GM18873 (cell line): ENCODE data around the gene PITRM1.
"Not testable (repeated sequence)": the region's sequence is repeated elsewhere in the genome, so short reads cannot be mapped to it uniquely, and the experiment has no call there.

ENCODE experiments used
- ATAC-seq: cut with Tn5 transposase; IDR thresholded peaks from one replicate; pipeline ENCODE4 v1.9.1; 2021; ENCODE audit warnings: mild to moderate bottlenecking, moderate library complexity, moderate number of reproducible peaks; ENCODE audit not compliant: unreplicated experiment, low FRiP score

The PITRM1 gene

DNA sequence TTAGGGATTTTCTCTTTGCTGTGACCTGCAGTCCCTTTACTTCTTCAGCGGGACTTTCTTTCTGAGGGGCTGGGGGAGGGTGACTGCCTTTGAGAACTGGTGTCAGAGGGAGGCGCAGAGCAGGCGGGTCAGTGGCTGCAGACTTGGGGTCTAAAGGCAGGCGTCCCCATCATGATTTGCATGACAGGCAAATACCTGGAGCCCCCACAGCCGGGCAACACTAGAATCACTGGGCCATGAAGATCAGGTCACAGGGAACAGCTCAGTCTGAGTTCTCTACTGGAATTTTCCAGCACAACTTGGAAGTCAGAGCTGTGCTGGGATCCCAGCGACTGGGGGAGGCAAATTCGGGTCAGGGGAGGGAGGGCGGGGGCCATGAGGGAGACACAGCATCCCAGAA, 29.2 kb upstream of the PITRM1 start:
- ATAC-seq: no peak

DNA sequence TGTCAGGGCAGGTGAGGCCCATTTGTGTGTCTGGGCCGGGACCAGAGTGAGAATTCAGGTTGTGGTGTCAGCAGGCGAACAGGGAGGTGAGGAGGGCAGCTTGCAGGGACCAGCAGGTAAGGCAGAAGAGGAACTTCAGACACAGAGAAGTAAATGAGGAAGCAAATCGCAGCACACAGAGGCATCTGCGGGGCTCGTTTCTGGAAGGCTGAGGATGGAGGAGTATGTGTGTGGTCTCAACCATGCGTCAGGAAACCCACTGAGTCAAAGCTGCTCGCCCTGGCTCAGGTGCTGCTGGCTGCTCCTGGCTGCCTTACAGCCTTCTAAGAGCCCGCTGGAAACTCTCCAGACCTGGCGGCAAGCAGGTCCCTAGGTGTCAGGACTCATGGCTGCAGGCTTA, 26.9 kb upstream of the PITRM1 start:
- ATAC-seq: no peak

DNA sequence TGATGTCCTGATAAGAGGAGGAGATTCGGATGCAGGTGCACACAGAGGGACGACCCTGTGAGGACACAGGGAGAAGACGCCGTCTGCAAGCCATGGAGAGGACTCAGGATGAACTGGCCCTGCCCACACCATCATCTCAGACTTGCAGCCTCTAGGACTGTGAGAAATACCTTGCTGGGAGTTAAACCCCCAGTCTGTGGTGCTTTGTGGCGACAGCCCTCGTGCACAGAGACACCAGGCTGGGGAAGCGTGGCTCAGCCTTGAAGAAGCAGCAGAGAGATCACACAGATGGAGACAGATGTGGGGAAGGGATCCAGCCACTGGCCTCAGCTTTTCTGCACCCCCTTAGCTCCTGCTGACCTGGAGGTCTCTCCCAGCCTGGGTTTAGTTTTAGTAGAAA, 26.3 kb upstream of the PITRM1 start:
- ATAC-seq: no peak

DNA sequence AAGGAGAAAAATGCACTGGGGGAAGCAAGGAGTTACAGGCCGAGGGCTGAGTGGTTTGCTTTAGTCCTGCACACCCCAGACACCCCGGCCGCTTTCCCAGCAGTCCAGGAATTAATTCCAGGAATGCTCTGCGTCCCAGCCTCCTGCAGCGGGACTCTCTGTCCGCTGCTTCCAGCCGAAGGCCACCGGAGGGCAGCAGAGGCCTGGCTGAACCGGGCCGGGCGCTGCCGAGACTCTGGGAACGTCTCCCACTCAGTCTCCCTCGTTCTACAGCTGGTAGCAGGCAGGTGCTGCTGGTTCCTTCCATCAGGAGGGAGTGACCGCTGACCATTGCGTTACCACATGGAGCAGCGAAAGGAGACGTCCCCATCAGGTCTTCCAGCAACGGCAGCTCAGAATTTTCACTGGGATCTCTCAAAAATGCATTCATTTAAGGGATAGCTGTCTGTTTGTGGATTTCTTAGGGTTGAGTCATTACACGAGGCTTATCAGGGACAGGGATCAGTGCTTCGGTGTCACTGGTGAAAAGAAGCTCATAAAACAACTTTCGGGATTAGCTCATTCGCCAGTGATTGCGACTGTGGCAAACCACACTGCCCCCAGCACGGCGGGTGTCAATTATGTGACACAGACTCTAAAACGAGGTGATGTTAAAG, 24.9 kb upstream of the PITRM1 start:
- no peak for ATAC-seq

DNA sequence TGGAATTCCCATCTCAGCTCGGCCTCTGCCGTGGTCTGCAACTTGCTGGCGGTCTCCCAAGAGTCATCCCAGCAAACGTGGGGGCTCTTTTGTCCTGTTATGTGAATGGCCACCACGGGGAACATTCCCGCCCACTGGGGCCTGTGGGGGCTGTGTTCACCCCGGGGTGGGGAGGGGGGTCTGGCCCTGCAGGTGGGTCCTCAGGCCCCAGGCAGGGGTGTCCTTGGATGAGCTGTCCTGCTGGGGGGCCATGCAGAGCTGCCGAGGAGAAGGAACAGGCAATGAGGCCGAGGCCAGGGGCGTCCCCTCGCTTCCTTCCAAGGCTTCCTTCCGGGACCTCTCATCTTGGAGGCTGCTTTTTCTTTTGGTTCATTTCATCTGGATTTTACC, 24.4 kb upstream of the PITRM1 start:
- no peak for ATAC-seq

DNA sequence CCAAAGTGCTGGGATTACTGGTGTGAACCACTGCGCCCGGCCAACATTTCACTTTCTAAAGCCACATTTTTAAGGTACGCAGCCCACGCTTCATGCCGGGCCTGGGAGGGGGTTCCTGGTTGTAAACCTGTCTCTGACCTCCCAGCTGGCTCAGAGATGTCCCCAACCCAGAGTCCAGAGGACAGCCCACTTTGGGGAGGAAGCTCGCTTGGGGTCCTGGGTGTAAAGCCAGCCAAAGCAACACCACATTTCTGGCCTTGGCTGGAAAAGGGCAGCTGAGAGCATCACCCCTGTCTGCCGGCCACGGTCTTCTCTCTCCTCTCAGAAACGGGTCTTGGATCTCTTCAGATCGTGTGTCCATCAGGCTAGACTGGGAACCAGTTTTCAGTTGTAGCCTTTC, 23.9 kb upstream of the PITRM1 start:
- no peak for ATAC-seq

DNA sequence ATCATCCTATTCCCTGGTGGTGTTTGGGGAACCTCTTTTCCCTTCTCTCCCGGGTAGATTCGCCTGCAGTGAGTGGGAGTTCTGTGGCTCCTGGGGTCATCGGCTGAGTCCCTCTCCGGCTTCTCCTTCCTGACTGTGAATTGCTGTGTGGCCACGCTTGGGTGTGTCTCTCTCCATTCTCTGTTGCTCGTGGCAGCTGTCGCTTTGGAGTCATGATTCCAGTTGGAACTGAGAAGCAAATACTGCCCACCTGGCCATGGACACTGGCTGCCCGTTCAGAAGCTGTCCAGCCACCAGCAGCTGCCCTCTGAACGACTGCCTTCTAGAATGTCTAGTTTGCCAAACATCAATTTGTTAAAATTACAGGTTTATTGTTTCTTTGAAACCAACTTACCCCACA, 23.1 kb upstream of the PITRM1 start:
- ATAC-seq: no peak

DNA sequence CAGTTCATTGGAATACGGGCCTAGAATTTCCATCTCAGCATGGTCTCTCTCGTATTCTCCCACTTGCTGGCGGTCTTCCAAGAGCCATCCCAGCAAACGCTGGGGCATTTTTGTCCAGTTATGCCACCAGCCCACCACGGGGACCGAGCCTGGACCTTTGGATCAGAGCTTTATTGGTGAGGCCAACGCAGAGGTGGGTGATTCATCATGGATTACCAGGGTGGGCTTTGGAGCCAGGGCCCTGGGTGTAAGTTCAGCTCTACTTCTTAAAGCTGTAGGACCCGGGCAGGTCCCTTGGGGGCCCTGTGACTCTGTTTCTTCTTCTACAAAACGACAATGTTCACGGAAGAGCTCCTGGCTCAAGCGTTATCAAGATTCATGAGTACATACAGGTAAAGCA, 22.7 kb upstream of the PITRM1 start:
- ATAC-seq: no peak

DNA sequence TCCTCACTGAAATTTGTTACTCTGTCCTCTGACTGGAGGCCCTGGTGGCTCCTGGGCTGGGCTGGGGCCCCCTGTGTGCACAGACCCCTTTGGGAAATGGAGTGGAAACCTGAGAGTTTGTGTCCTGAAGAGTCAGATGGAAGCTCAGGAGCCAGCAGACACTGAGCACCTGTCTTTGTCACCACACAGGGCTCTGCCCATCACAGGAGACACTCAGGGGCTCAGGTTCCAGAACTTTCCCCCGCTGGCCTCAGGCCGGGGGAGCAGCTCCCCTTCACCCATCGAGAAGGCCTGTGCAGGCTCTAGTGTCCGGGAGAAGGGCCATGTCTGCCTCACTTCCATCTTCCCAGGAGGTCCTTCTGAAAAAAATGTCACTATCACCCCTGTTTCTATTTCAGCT, 22.3 kb upstream of the PITRM1 start:
- ATAC-seq: no peak

DNA sequence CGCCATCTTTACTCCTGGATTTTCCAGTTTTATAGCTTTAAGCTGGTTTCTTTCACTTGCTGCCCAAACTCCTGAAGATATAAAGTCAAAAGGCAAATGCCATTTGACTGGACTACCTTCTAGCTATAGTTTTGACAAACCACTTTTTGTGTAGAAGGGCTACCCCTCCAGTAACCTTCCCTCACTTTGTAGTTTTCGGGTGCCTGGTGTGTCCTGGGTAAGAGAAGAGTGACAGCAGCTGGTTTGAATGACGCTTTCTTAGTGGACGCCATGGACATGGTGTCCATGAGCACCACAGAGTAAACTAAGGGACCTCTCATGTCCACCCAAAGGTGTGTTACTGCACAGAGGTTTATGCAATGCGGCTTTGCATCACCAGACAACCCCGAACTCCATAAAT, 21.2 kb upstream of the PITRM1 start:
- ATAC-seq: no peak

DNA sequence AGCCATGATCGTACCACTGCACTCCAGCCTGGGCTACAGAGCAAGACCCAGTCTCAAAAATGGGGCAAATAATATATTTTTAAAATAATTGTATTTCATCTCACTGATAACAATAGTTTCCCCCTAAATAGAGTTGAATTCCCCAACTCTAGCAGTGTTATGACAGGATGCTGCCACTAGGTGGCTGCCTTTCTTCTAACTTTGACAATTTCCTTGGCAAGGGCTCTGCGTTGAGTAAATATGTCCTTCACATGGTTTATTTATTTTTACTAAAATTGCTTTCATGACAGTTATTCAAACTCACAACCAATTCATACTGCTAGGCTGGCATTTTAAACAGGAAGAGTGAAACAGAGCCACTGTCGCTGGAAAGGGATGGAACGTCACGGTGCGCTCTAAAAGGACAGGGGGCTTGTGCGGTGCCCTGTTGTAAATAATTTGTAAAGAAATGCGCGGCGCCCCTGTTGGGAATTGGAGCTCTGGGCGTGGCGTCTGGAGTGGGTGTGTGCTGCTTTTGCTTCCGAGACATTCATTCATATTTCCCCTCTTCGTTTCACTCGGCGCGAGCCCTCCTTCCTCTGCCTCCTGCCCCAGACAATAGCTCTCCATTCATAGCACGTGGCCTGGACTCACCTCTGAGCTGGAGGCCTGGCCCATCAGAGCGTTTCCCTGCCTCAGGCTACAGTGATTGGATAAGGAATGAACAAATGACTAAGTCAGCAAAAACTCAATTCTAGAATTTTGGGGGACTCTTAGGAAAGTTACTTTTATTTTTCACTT, 20.5 kb upstream of the PITRM1 start:
- no peak for ATAC-seq

DNA sequence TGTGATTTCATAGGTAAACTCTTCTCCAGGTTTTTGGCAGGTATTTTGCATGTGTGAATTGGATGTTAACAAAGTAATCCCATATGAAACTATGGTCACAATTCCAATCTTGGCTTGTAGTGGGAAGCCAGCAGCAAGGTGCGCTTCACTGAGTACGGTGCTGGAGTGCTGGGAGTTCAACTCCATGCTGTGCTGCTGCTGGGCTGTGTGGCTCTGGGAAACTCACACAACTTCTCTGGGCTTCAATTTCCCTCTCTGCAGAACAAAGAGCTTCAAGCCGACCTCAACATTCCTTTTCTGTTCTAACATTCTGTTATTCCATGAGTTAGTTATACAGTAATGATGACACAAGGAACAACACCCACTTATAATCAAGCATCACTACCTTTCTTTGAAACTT, 18.2 kb upstream of the PITRM1 start:
- no peak for ATAC-seq

DNA sequence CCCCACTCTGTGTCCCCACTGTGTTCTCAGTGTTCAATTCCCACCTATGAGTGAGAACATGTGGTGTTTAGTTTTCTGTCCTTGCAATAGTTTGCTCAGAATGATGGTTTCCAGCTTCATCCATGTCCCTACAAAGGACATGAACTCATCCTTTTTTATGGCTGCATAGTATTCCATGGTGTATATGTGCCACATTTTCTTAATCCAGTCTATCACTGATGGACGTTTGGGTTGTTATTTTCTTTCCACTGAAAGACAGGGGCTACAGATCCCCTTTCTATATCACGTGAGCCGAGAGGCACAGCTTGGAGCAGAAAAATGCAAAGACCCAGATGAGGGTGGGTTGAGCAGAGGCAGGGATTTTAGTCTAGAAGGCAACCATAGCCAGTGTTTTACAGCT, 14.6 kb upstream of the PITRM1 start:
- ATAC-seq: not testable (repeated sequence)

DNA sequence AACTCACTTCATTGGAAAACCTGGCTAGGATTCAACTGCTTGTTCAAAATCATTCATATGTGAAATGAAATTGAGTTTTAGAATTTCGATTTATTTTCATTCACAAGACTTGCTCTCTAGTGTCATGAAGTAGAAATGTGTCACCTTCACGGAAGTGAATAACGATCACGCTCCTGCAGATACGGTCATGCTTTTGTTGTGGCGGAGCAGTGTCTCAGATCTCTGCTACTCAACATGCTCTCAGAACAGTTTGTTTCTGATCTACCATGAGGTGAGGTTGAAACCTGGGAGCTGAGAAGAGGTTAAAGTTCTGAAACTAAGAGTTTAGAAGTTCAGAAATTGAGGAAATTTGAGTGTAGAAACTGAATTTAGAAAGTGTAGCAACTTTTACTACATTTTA, 13.8 kb upstream of the PITRM1 start:
- ATAC-seq: no peak

DNA sequence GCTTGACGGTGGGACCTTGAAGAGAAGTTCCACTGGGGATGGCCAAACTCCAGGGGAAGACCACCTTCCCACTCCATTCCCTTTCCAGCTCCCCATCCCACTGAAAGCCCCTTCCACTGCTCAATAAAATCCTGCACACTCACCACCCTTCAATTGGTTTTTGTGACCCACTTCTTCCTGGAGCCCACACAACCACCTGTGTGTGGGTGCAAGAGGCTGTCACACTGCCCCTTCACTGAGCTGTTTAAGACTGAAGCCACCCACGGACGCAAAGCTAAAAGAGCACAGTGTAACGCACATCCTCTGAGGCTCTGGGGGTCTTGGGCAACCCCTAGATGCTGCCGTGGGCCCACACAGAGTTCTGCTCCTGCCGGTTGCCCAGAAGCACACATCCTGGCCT, 12.8 kb upstream of the PITRM1 start:
- ATAC-seq: no peak

DNA sequence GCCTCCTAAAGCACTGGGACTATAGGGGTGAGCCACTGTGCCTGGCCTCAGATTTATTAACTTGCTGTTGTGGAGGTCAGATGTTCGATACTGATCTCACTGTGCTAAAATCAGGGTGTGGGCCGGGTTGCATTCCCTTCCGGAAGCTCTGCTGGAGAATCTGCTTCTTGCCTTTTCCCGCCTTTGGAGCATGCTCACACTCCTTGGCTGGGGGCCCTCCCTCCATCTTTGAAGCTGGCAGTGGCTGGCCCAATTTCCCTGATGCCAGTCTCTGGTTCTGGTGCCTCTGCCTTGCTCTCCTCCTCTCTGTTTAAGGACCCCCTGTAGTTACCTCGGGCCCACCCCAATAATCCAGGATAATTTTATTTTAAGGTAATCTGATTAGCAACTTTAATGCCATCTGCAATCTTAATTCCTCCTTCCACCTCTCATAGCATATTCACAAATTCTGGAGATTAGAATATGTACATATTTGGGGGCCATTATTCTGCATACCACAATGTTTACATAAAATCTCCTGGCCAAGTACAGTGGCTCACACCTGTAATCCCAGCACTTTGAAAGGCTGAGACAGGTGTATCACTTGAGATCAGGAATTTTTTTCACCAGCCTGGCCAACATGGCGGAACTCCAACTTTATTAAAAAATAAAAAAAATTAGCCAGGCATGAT, 7.9 kb upstream of the PITRM1 start:
- no peak for ATAC-seq

DNA sequence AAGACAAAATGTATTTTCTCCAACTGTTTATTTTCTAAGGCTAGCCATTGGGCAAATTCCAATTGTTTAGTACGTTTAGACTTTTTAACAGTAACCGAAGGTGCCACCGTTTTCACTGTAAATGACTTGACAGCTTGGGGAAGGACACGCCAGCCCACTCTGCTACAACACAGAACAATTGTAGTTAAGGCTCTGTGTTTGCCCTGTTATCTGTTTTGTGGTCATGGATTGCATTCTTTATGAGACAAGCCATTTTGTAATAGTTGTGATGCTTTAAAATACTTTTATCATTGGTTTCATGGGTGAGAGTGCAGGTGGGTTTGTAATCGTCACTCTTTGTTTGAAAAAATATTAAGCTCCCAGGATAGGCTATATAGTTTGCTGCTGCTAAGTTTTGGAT, 6.6 kb upstream of the PITRM1 start:
- no peak for ATAC-seq

DNA sequence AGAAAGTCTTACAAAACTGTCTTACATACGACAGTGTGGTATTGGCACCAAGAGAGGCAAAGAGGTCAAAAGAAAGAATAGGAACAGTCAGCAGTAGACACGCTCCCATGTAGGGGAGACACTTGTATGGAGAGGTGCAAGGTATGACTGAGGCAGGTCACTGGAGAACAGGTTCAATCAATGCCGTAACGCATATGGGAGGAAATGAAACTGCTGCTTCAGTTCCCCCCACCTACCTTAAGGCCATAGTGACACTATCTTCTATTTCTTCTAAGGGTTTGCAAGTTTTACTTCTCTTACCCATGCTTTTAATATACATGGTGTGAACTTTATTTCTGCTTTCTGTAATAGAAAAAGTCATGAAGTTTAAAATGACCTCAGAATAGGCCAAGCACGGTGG, 5.5 kb upstream of the PITRM1 start:
- no peak for ATAC-seq

DNA sequence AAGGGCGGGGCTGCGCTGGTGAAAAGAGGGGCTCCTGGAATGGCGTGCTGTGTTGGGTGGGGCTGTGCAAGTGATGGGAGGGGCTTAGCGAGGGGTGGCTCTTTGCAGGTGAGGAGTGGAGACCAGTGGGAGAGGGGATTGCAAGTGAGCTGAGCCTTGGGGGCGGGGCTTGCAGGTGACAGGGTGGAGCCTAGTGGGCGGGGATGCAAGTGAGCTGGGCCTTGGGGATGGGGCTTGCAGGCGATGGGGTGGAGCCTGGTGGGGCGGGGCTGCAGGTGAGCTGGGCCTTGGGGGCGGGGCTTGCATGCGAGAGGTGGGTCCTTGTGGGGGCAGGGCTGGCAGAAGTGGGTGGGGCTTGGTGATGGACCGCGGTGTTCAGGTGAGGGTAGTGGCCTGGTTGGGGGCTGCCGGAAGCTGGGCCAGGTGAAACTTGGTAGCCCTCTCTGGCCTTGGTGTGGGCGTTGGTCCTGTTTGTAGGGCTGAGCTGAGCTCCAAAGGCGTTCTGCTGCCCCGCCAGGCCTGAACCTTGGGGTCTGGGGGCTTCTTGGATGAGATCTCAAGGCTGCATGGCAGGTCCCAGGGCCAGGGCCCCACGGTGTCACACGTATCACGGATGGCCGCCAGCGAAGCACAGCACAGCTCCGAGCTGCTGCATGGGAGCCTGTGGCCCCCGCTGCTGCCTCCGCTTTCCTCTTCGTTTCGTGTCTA, 743 bp upstream of the PITRM1 start:
- ATAC-seq: peak; percentile 8

DNA sequence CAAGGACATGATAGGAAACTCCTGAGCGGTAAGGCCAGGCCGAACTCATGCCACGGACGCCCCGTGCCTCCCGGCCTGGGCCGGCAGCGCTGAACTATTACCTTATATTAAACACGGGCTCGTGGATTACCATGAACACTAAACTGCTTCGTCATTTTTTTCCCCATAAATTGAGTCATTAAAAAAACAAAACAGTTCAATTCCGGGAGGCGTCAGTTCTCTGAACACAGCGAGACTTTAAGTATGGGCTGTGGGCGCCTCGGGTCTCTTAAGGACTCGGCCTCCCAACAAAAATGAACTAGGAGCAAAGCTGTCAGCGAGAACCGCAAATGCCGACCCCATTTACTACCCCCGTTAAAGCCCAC, 519 bp downstream of the PITRM1 start:
- no peak for ATAC-seq

DNA sequence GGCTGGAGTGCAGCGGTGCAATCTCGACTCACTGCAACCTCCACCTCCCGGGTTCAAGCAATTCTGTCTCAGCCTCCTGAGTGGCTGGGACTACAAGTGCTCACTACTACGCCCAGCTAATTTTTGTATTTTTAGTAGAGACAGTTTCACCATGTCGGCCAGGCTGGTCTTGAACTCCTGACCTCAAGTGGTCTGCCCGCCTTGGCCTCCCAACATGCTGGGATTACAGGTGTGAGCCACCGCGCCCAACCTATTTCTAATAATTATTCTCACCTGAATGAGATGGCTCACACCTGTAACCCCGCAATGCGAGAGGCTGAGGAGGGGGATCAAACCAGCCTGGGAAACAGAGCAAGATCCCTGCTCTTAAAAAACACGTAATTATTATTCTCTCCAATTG, 1.1 kb downstream of the PITRM1 start:
- not testable (repeated sequence) for ATAC-seq
